SK-N-SH (cell line): ENCODE measurements around the gene SLC24A3. TPM values are rescaled to one million over a fixed set of nuclear protein-coding genes. Genes with fewer than 3 reads are reported as not detected.

ENCODE experiments used
- CTCF ChIA-PET: fragments of 300-600, 350-600 bp; formaldehyde crosslinking; extraction: SDS; loops from one replicate; lab custom pipeline; 2021; lab: Yijun Ruan, JAX
- POLR2A ChIA-PET: fragments of 350-600 bp; sonication (Branson Sonifier 250); formaldehyde crosslinking; extraction: SDS; loops from one replicate; lab custom pipeline; 2020; ENCODE audit warnings: antibody characterized with exemption, inconsistent platforms; lab: Yijun Ruan, JAX
- DNase-seq: peaks from one replicate; pipeline ENCODE4 v3.0.0; 2012
- H2AFZ ChIP-seq: fragments of 200-600 bp; sonication (generic); 2 replicates; pipeline ENCODE4 v1.8.1; 2016; ENCODE audit warnings: antibody characterized with exemption, mild to moderate bottlenecking, low read depth
- H3F3A ChIP-seq: fragments of 200-600 bp; sonication (generic); replicated peaks from 2 replicates; pipeline ENCODE3; 2016; ENCODE audit warnings: antibody characterized with exemption, mild to moderate bottlenecking; ENCODE audit not compliant: insufficient read depth
- H3K27ac ChIP-seq, 2 experiments: fragments of 200-500 bp in 1 of 2; fragments of 200-600 bp in 1 of 2; sonication (Bioruptor generic) in 1 of 2; sonication (generic), shearing (Covaris generic) in 1 of 2; 2 replicates each; pipeline versions ENCODE4 v1.5.1 to v1.6.1; 2014 to 2016; ENCODE audit warnings: low read depth in 2 of 2, inconsistent platforms in 1 of 2, low read length in 1 of 2, mild to moderate bottlenecking in 1 of 2, mixed read lengths in 1 of 2
- H3K27me3 ChIP-seq: fragments of 200-600 bp; sonication (generic), shearing (Covaris generic); 2 replicates; pipeline ENCODE4 v1.6.1; 2016; ENCODE audit warnings: mixed run types; ENCODE audit not compliant: insufficient read depth
- H3K36me3 ChIP-seq, 2 experiments: fragments of 200-500 bp in 1 of 2; fragments of 200-600 bp in 1 of 2; sonication (Bioruptor generic) in 1 of 2; sonication (generic) in 1 of 2; replicated peaks in 1 of 2; 2 replicates each; pipeline versions ENCODE3 to v1.5.1; 2014 to 2016; ENCODE audit warnings: low read length in 1 of 2, mild to moderate bottlenecking in 1 of 2; ENCODE audit not compliant: insufficient read depth in 2 of 2, control insufficient read depth in 1 of 2
- H3K4me1 ChIP-seq, 2 experiments: fragments of 200-500 bp in 1 of 2; fragments of 200-600 bp in 1 of 2; sonication (Bioruptor generic) in 1 of 2; sonication (generic), shearing (Covaris generic) in 1 of 2; 2 replicates each; pipeline versions ENCODE4 v1.5.1 to v1.6.1; 2014 to 2016; ENCODE audit warnings: low read depth in 1 of 2, low read length in 1 of 2, mixed run types in 1 of 2; ENCODE audit not compliant: insufficient read depth in 2 of 2, control insufficient read depth in 1 of 2
- H3K4me2 ChIP-seq: fragments of 200-600 bp; sonication (generic), shearing (Covaris generic); 2 replicates; pipeline ENCODE4 v1.6.1; 2017; ENCODE audit warnings: mixed run types
- H3K4me3 ChIP-seq, 2 experiments: fragments of 200-500 bp in 1 of 2; fragments of 200-600 bp in 1 of 2; sonication (Bioruptor generic) in 1 of 2; sonication (generic), shearing (Covaris generic) in 1 of 2; 2 replicates each; pipeline versions ENCODE4 v1.5.1 to v1.8.1; 2014 to 2016; ENCODE audit warnings: low read depth in 2 of 2, inconsistent platforms in 1 of 2, low read length in 1 of 2, mild to moderate bottlenecking in 1 of 2, mixed read lengths in 1 of 2, moderate library complexity in 1 of 2
- H3K79me2 ChIP-seq: fragments of 200-600 bp; sonication (generic); 2 replicates; pipeline ENCODE4 v1.8.1; 2017; ENCODE audit warnings: mild to moderate bottlenecking; ENCODE audit not compliant: insufficient read depth
- H3K9ac ChIP-seq: fragments of 200-600 bp; sonication (generic); 2 replicates; pipeline ENCODE4 v1.6.1; 2017; ENCODE audit warnings: mixed run types
- H3K9me2 ChIP-seq: fragments of 200-600 bp; sonication (generic); 2 replicates; pipeline ENCODE4 v1.6.1; 2017; ENCODE audit warnings: mixed run types
- H3K9me3 ChIP-seq: fragments of 200-600 bp; sonication (generic); 2 replicates; pipeline ENCODE4 v1.6.1; 2017; ENCODE audit warnings: mixed run types, mild to moderate bottlenecking, moderate library complexity
- H4K20me1 ChIP-seq: fragments of 200-600 bp; sonication (generic); 2 replicates; pipeline ENCODE4 v1.6.1; 2017; ENCODE audit warnings: mild to moderate bottlenecking, mixed run types; ENCODE audit not compliant: insufficient read depth
- CTCF ChIP-seq: fragments of 200-600 bp; sonication (generic); IDR thresholded peaks from 2 replicates; pipeline ENCODE4 v1.6.1; 2017; ENCODE audit warnings: antibody characterized with exemption, mild to moderate bottlenecking, moderate library complexity
- ELF1 ChIP-seq: IDR thresholded peaks from 2 replicates; pipeline ENCODE4 v1.4.0; 2012
- EP300 ChIP-seq, 2 experiments: IDR thresholded peaks; 2 replicates each; pipeline versions ENCODE4 v1.4.0 to v1.6.1; 2012; ENCODE audit warnings: borderline replicate concordance in 1 of 2, low read depth in 1 of 2, low read length in 1 of 2
- EZH2phosphoT487 ChIP-seq: fragments of 200-600 bp; sonication (generic); IDR thresholded peaks from 2 replicates; pipeline ENCODE4 v1.6.1; 2017; ENCODE audit warnings: low read depth, mixed run types, mild to moderate bottlenecking, antibody characterized with exemption, moderate library complexity, borderline replicate concordance
- FOSL2 ChIP-seq: IDR thresholded peaks from 2 replicates; pipeline ENCODE4 v1.4.0; 2012; ENCODE audit warnings: low read depth, mild to moderate bottlenecking, moderate library complexity, borderline replicate concordance
- FOXJ3 ChIP-seq: sonication (generic); formaldehyde crosslinking; IDR thresholded peaks from 2 replicates; pipeline ENCODE4 v1.5.1; 2020; ENCODE audit warnings: mild to moderate bottlenecking, missing genetic modification reagents
- FOXM1 ChIP-seq: IDR thresholded peaks from 2 replicates; pipeline ENCODE4 v1.4.0; 2012; ENCODE audit warnings: low read depth, mild to moderate bottlenecking
- GATA2 ChIP-seq: sonication (generic); formaldehyde crosslinking; IDR thresholded peaks from 2 replicates; pipeline ENCODE4 v1.5.0; 2020; ENCODE audit warnings: mild to moderate bottlenecking, missing genetic modification reagents
- JUND ChIP-seq: IDR thresholded peaks from 2 replicates; pipeline ENCODE4 v1.4.0; 2012
- MAX ChIP-seq: IDR thresholded peaks from 2 replicates; pipeline ENCODE4 v1.4.0; 2012; ENCODE audit warnings: low read depth
- MEF2A ChIP-seq: IDR thresholded peaks from 2 replicates; pipeline ENCODE4 v1.4.0; 2012; ENCODE audit warnings: low read depth, borderline replicate concordance
- MXI1 ChIP-seq: IDR thresholded peaks from 2 replicates; pipeline ENCODE4 v1.6.1; 2012; ENCODE audit warnings: mild to moderate bottlenecking, low read depth, low read length, improper control_type of control experiment
- NFIC ChIP-seq: IDR thresholded peaks from 2 replicates; pipeline ENCODE4 v1.4.0; 2012; ENCODE audit warnings: borderline replicate concordance
- NRF1 ChIP-seq: IDR thresholded peaks from 2 replicates; pipeline ENCODE4 v1.6.1; 2012; ENCODE audit warnings: low read depth, mild to moderate bottlenecking, low read length
- PBX3 ChIP-seq: IDR thresholded peaks from 2 replicates; pipeline ENCODE4; 2012
- POLR2AphosphoS5 ChIP-seq: IDR thresholded peaks from 2 replicates; pipeline ENCODE4 v1.6.1; 2012; ENCODE audit warnings: low read depth, low read length
- RAD21 ChIP-seq: IDR thresholded peaks from 2 replicates; pipeline ENCODE4 v1.6.1; 2012; ENCODE audit warnings: mild to moderate bottlenecking, low read length
- RCOR1 ChIP-seq: fragments of 150-350 bp; IDR thresholded peaks from 2 replicates; pipeline ENCODE4 v1.6.1; 2017; ENCODE audit warnings: antibody characterized with exemption, low read length
- RFX5 ChIP-seq: IDR thresholded peaks from 2 replicates; pipeline ENCODE4 v1.6.1; 2012; ENCODE audit warnings: mild to moderate bottlenecking, improper control_type of control experiment, low read length
- SMC3 ChIP-seq: IDR thresholded peaks from 2 replicates; pipeline ENCODE4 v1.6.1; 2012; ENCODE audit warnings: low read depth, low read length, improper control_type of control experiment
- TAF1 ChIP-seq: IDR thresholded peaks from 2 replicates; pipeline ENCODE4 v1.6.1; 2012; ENCODE audit warnings: low read depth, mild to moderate bottlenecking, low read length, moderate library complexity, borderline replicate concordance
- TCF12 ChIP-seq: IDR thresholded peaks from 2 replicates; pipeline ENCODE4 v1.4.0; 2012
- USF1 ChIP-seq: IDR thresholded peaks from 2 replicates; pipeline ENCODE4 v1.4.0; 2012; ENCODE audit warnings: low read depth, borderline replicate concordance
- ZBTB33 ChIP-seq: IDR thresholded peaks from 2 replicates; pipeline ENCODE4 v1.4.0; 2012; ENCODE audit warnings: low read depth, borderline replicate concordance
- WGBS: methylation state at CpG from one replicate; pipeline ENCODE4 v1.1.6; 2017; ENCODE audit warnings: low lambda C conversion rate; 5-methylcytosine and 5-hydroxymethylcytosine counted together
- polyA plus RNA-seq, 3 experiments: library from polyadenylated mRNA; depleted of rRNA; stranded (reverse); fragments of >200 nt; gene quantifications; 2 replicates each; pipeline ENCODE4 v1.2.3, GENCODE V29; 2012

SLC24A3 gene
- polyA plus RNA-seq, 1 of the 3 experiments (the other 2 are of a cell fraction): not detected

GRCh38 chr20:19725814-19726525 is 513.5 kb downstream of the SLC24A3 start (continued):
- TF ChIP-seq PBX3: peak; percentile 59; the same call in 1 of the 2 replicates
- no peak for TF ChIP-seq SMC3
- no peak for TF ChIP-seq EP300 (IDR thresholded peaks at IDR 0.05; ENCODE audit: borderline replicate concordance in 1 of 2, low read depth in 1 of 2, low read length in 1 of 2)
- TF ChIP-seq NRF1: no peak
- TF ChIP-seq FOSL2: peak; percentile 42; the same call in 1 of the 2 replicates
- TF ChIP-seq NFIC: no peak
- TF ChIP-seq GATA2 (CRISPR knock-in tag): no peak
- TF ChIP-seq TCF12: peak; percentile 11; the same call in 1 of the 2 replicates
- no peak for TF ChIP-seq MXI1
- no peak for TF ChIP-seq EZH2phosphoT487
- TF ChIP-seq ELF1: no peak
- TF ChIP-seq ZBTB33: no peak
- TF ChIP-seq RFX5: no peak
- no peak for TF ChIP-seq TAF1
- TF ChIP-seq FOXJ3 (CRISPR knock-in tag): no peak
- TF ChIP-seq JUND: no peak; the same call in 1 of the 2 replicates

GRCh38 chr20:19727251-19727847 is 514.9 kb downstream of the SLC24A3 start:
- CTCF ChIA-PET: interaction anchor here (1.0 kb wide), 1 partner anchor 10 kb away, joined by 4 read pairs; no protein-coding TSS in a partner anchor
- Histone ChIP-seq H4K20me1 (no peaks in the 10 kb centered on the region), H3K9me3 (no peaks in the 10 kb centered on the region), H2AFZ (no peak overlapping the region), H3K4me2 (no peak overlapping the region), H3K27ac (no peak overlapping the region), H3K4me3 (no peak overlapping the region), H3K9ac (no peak overlapping the region), H3K36me3 (no peaks in the 10 kb centered on the region), H3K4me1 (no peaks in the 10 kb centered on the region), H3K27me3 (no peaks in the 10 kb centered on the region), H3K79me2 (no peaks in the 10 kb centered on the region), H3K9me2 (no peaks in the 10 kb centered on the region), H3F3A (peaks cover 3% of the 10 kb centered on the region)
- POLR2A ChIA-PET: no interaction called here
- WGBS: 94% methylated on average over 10 of the region's 10 CpGs
- no peak for DNase-seq
- TF ChIP-seq MAX (no peak), NRF1 (no peak), MEF2A (no peak), EZH2phosphoT487 (no peak), FOXM1 (no peak), RFX5 (no peak), RCOR1 (no peak), RAD21 (no peak), EP300 (IDR thresholded peaks at IDR 0.05; ENCODE audit: borderline replicate concordance in 1 of 2, low read depth in 1 of 2, low read length in 1 of 2) (no peak), CTCF (no peak), USF1 (no peak), POLR2AphosphoS5 (no peak), GATA2 (CRISPR knock-in tag) (no peak), SMC3 (no peak), TAF1 (no peak), TCF12 (no peak)
